Measurements from ENCODE around the gene APCDD1L.

- TF ChIP-seq GATA3 (IDR thresholded peaks at IDR 0.05; ENCODE audit: low read depth, low read length) (no peak), GATA2 (IDR thresholded peaks at IDR 0.05; ENCODE audit: low read depth, low read length) (no peak)
Observed at GRCh38 chr20:58495623-58496428, 19.4 kb downstream of the APCDD1L start.
